Measurements from ENCODE around the gene KRT74.
A peak's percentile ranks its signal among the peaks of the same experiment; 100 is the strongest.
"Not testable (repeated sequence)": the region's sequence is repeated elsewhere in the genome, so short reads cannot be mapped to it uniquely, and the experiment has no call there.

Gene KRT74

DNA sequence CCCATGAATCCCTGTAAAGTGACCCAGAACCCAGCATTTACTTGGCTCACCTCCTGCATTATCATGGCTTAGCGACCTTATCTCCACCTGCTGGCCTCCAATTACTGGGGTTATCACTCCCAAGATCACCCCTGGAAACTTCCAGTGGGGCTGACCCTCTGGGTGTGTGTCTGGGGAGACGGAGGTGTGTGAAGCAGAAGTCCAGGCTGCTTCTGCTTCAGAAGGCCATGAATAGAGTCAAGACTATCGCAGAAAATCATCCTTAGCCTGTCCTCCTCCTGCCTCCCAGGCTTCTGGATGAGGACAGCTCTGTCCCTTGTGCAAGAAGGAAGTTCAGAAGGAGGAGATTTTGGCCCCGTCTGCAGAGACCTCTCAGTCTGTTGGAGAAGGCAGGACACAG, 28.0 kb upstream of the KRT74 start:
- DNase-seq = no peak

DNA sequence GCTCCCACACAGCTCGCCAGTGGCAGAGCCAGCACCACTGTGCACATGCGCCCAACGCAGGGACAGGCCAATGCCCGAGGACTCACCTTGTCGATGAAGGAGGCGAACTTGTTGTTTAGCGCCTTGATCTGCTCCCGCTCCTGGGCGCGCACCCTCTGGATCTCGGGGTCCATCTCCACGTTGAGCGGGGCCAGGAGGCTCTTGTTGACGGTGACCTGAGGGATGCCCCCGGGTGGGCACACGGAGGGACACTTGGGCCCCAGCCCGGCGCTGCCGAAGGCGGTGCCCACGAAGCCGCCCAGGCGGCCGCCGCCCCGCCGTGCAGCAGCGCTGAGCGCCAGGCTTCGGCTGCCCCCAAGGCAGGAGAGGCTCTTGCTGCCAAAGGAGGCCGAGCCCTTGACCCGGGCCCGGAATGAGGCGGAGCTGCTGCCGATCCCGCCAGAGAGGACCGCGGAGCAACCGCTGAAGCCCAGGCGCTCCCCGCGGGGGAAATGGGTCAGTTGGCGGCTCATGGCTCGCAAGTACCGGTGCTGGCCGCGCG, 27.4 kb upstream of the KRT74 start, which contains the start of gene KRT72:
KRT72 (minus strand) TSS at position 523 of the 541 bp plus-strand sequence; CDS start at position 512, 11 bp downstream.
- DNase-seq = no peak

DNA sequence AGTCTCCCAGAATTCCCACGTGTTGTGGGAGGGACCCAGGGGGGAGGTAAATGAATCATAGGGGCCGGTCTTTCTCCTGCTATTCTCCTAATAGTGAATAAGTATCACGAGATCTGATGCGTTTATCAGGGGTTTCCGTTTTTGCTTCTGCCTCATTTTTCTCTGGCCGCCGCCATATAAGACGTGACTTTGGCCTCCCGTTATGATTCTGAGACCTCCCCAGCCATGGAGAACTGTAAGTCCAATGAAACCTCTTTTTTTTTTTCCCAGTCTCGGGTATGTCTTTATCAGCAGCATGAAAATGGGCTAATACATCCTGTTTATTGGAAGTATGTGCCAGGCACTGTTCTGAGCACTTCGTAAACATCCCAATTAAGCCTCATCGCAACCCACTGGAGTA, 26.8 kb upstream of the KRT74 start:
- DNase-seq = no peak

DNA sequence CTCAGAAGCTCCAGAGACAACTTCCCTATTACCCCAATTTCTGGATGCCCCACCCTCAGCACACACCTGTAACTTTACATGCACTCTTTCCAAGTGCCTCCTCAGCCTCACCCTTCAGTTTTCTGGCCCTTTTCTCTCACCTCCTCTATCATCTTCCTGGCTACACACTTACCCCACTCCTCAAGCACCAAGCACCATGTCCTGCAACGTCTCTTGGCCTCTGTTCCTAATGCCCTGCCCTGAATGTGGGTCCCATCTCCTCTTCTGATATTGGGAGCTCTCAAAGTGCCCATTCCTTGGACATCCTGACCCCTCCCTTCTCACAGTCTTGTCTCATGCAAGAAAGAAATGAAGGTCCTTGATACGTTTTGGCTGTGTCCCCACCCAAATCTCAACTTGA, 26.4 kb upstream of the KRT74 start:
- no peak for DNase-seq

DNA sequence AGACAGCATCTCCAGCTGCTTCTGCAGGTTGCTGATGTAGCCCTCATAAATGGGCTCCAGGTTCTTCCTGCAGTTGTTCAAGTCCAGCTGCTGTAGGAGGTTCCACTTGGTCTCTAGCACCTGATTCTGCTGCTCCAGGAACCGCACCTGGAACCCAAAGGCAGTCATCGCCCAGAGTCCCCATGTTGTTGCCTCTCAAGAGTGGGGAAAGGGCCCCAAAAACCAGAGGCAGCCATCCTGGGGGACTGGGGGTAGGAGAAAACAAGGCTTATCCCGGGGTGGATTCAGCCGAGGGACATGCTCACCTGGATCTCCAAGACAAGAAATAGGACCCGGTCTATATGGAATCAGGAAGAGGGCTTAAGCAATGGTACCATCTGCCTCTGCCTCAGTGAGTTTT, 25.3 kb upstream of the KRT74 start:
- no peak for DNase-seq

DNA sequence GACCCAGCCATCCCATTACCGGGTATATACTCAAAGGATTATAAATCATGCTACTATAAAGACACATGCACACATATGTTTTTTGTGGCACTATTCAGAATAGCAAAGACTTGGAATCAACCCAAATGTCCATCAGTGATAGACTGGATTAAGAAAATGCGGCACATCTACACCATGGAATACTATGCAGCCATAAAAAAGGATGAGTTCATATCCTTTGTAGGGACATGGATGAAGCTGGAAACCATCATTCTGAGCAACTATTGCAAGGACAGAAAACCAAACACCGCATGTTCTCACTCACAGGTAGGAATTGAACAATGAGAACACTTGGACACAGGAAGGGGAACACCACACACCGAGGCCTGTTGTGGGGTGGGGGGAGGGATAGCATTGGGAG, 20.6 kb upstream of the KRT74 start:
- DNase-seq = not testable (repeated sequence)

DNA sequence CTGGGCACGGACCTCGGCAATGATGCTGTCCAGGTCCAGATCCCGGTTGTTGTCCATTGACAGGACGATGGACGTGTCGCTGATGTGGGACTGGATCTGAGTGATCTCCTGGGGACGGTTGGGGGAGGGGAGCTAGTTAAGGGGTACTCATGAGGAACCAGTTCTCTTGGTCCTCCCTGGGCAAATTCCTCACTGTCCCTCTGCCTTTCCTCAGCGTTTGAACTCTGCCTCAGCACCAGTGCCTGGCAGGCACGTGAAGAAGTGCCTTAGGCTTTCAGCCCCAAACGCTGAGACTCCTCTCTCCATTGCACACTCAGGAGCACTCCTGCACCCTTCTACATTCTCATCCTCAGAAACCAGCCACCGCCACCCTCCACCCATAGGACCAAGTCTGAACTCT, 17.9 kb upstream of the KRT74 start:
- DNase-seq = no peak

DNA sequence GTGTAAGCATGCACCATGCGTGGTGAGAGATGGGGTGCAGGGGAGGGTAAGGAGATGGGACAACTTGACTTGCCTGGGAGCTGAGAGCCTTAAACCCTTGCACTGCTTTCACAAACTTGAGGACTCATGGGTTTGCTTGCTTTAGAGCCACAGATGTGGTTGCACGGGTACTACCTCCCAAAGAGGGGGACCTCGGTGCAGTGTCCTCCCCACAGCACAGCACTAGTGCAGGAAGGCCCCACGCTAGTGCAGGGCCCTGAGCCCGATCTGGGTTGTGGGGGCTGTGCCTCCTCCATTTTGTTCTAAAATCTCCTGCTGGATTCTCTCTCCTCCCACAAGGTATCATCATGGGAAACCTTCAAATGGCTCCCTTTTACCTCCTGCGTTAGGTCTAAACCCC, 16.4 kb upstream of the KRT74 start:
- DNase-seq = no peak

DNA sequence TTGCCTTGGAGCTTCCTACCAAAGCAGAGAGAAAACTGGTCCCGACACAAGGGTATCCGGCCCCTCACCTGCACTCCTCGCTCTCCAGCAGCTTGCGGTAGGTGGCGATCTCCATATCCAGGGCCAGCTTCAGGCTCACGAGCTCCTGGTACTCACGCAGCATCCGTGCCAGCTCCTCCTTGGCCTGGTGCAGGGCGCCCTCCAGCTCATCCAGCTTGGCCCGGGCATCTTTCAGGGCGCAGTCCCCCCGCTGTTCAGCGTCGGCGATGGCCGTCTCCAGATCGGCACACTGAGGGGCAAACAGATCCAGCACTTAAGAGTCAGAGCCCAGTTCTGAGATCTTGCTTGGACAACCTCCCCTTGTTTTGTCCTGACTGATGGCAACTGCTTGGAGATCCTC, 13.9 kb upstream of the KRT74 start:
- DNase-seq = no peak

DNA sequence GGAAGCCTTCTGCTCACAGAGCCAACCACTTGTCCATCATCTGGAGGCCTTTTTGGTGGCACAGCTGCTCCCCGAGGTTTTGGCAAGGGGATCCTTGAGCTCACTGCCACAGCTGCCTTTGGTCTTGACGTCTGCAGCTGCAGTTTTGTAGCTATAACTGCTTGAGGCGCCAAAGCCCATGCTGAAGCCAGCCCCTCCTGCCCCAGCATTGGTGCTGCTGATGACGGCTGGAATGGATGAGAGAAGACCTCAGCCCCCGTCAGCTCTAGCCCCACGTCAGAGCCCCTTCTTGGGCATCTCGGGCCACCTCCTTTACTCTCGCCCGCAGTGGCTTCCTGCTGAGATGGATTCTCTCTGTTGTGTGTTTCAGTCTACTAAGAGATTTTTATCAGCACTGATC, 12.3 kb upstream of the KRT74 start:
- no peak for DNase-seq

DNA sequence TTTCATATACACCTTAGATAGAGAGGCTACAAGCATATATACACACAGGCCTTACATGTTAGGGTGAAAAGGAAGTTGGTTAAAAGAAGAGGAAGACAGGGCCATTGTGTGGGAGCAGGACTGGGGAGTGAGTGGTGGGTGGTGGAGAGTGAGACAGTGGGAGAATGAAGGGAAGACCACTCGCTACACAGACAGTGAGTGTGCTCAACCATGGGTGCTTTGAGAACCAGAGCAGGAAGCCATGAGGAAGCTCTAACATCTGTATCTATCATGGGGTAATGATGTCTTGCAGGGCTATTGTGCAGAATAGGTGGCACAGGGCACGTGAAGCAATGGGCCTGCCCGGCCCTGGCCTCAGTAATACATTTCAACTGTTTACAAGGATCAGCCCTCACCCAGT, 11.4 kb upstream of the KRT74 start:
- no peak for DNase-seq

DNA sequence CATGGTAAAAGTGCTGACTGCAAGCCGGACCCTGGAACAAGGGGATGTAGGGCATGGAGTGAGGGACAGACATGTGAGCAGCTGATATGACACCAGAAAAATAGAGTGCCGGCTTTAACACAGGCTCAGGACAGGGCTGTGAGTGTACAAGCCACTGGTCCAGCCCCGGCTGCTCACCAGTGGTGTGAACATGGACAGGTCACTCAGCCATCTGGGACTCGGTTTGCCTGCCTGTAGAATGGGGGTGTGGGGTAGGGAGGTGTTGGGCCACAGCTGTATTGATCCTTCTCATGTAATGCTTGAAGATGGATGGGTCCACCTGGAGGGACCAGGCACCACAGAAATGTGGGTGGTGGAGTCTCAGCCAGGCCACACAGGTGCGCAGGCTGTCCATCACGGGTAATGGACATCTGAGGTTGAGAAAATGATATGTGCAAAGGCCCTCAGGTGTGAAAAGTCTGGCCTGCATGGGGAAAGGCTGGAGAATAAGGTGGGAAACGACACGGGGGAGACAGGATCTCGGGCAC, 10.6 kb upstream of the KRT74 start:
- no peak for DNase-seq

DNA sequence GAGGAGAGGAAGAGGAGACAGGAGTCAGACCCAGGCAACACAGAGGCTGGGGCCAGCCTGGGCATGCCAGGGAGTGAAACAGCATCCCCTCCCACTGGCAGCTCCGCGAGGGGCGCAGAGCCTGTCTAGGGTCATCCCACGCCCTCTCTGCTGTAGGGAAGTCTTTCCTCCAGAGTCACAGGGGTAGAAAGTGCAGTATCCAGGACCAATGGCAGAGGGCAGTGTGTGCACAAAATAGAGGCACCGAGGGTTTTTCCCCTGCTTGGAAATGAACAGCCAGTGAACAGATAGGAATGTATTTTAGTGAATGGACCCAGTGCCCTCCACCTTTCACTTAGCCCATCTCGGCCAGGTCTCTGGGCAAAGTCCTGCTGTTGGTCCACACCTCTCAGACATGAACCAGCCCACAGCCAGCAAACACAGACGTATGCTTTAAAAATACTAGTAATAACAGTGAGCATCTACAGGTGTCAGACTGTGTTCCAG, 9.4 kb upstream of the KRT74 start:
- DNase-seq = peak; percentile 64 to 92 (median 80)

DNA sequence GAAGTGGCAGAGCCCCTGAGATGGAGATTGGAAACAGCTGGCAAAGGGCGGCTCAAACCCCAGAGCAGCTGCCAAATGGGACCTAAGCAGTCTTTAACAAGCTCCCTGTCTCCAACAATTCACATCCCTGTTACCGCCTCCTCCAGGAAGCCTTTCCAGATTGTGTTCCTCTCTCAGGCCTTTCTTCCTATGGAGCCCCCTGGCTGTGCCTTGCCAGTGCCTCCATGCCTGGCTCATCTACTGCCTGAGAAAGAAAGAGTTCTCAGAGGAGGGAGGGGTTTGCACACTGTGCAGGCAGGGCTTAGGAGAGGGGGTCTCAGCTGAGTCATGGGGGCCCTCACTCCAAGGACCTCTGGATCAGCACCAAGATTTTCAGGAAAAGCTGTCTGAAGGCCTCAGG, 8.8 kb upstream of the KRT74 start:
- DNase-seq = no peak

DNA sequence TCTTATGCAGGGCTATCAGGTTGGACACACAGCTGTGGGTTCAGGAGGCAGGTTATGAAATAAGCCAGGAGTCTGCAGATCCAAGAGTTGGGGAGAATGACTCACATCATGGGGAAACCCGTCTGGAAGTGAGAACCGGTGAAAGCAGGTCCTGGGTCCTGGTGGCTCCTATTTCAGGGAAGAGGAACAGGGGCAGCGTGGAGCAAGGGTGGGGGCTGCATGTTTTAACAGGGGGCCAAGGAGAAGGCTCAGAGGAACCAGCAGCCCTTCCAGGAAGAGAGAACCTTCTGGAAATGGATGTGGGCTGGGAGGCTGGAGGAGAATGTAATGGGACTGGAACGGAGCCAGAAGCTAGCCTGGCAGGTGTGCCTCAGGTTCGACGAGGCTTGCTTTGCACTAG, 7.8 kb upstream of the KRT74 start:
- DNase-seq = peak in 2 of 3 experiments; percentile 20 to 29

DNA sequence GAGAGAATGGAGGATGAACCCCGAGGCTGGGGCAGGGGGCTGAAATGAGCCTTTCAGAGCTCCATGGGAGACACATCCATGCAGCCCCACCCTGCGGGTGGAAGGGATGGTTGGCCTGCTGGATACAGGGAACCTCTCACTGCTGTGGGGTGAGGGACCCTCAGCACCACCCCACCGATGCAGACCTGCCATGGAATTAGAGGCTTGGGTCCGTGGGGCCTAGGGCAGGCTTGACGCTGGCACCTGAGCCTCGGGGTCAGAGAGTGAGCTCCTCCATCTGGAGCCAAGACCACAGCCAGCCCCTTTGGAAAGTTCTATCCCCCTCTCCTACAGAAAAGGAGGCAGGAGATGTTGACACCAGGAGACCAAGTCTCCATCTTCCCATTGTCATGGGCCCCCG, 7.4 kb upstream of the KRT74 start:
- DNase-seq = no peak

DNA sequence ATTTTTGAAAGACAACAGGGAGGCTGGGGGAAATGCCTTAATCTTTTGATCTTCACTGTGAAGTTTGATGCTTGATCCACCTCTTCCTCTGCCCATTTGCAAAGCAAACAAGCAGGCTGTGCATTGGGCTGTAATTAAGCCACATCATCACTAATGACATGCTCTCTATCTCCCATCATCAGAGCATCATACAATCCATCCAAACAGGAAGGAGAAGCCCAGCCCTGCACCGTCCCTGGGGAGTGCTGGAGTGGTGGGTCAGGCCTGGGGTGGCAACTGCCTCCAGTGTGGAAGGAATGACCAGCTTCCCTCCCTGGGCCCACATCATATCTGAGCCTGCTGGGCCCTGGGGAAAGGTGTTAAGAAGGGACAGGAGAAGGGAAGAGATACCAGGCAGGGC, 6.9 kb upstream of the KRT74 start:
- peak in 2 of 3 experiments; percentile 58 to 83 for DNase-seq

DNA sequence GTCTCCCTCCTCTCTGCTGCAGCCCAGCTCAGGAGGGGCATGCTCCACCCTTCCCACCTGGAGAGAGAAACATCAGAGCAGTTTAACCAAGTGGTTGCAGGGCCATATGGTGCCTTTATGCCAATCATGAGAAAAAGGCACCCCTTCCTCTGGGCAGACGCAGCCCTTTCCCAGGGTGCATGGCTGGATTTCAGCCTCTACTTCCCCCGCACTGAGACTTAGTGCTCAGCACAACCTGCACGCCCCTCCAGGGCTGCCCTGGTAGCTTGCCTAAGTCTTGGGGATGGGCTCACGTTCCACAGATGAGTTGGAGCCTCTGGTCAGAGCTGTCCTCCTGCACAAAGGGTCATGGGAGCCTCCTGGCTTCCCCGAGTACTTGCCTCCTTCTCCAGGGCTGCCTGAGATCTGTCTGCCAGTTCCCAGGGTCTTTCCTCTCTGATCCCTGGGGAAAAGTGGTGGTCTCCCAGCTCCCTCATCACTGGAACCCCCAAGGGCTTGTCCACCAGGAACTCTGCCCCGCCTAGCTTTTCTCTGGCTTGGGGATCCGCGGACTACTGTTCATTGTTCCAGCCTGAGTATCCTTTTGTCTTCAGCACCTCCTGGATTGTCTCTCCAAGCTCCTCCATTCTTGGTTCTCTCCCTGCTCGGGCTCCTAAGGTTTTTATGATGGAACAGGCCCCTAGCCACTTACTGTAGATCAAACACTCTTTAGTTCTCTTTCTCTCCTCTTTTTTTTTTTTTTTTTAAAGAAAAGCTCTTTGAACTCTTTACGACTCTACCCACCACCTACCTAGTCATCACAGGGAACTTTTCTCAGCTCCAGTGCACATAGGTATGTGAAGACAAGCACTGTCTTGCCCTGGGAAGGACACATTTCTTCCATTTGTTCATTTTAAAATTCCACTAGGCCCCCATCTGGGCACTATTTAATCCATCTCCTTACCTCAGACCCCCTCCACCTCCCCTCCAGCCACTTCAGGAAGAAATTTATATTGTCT, 6.1 kb upstream of the KRT74 start:
- DNase-seq = no peak

DNA sequence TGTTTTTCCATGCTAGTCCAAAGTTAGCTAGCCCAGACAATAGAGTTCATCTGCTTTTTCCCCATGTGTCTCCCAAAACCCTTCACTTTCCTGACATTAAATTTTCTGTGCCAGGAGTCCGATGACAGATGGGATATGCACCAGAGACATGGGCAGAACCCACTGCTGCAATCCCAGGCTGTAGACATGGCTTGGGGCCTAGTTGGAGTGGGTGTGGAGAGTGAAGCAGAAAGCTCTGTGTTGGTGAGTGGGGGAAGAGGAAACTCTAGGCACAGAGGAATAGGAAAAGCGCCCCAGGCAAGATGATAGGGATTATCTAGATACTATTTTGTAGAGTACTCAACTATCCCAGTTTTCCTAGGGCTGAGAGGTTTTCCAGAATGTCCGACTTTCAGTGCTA, 4.8 kb upstream of the KRT74 start:
- DNase-seq = no peak

DNA sequence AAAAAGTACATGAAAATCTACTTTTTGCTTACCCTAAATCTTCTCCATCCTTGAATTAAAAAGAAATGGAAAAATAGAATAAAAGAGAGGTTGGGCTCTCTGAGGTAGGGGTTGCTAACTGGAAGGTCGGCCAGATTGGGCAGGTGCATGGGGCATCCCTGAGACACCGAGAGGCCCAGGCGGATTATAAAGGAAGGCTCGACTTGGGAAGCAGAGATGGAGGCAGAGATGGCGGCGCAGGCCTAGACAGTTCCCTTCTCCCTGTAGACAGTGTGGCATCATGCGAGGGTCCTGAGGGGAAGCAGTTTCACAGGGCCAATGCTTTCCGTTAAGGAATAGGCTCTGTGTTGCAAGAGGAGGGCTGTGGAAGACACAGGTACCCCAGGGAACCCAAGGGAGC, 3.7 kb upstream of the KRT74 start:
- no peak for DNase-seq

DNA sequence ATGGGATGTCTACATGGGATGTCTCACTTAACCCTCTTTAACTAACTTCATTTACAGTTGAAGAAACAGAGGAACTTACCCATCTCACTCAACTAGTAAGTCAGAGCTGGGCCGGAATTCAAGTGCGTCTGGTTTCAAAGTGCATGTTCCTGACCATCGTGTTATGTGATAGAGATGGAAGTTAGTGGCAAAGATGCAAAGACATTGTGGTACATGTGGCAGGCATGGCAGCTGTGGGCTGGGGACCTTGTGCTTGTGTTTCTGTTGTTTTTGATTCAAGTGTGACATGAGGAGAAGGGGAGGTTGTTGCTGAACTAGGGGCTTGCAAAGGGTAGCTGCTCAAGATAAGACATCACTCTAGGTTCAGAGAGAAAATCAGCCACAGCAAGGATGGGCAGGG, 2.3 kb upstream of the KRT74 start:
- no peak for DNase-seq

DNA sequence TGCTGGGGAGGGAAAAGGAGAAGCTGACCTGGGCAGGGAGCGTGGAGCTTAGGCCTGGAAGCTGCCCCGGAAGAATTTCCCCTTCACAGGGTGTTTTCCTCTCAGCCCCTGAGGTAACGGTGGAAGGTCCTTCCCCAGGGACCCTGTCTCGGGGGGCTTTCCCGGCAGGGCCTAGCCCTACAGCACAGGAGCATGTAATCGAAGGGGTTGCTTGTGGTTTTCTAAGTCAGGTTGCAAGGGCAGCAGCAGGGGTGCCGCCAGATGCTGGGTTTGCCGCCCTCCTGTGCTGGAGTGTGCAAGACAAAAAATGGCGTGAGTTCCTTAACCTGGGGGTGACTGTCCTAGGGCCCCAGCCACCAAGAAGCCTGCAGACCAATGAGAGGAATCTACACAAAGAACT, 1.6 kb upstream of the KRT74 start:
- no peak for DNase-seq

DNA sequence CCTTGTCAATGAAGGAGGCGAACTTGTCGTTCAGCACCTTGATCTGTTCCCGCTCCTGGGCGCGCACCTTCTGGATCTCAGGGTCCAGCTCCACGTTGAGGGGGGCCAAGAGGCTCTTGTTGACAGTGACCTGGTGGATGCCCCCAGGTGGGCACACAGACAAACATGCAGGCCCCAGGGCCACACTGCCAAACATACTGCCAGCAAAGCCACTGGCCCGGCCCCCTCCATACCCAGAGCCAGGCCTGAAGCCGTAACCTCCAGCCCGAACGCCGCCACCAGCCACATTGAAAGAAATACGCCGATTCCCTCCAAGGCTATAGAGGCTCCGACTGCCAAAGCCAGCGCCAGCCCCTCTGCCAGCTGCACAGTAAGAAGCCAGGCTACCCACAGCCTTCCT, 337 bp downstream of the KRT74 start:
- DNase-seq = no peak

DNA sequence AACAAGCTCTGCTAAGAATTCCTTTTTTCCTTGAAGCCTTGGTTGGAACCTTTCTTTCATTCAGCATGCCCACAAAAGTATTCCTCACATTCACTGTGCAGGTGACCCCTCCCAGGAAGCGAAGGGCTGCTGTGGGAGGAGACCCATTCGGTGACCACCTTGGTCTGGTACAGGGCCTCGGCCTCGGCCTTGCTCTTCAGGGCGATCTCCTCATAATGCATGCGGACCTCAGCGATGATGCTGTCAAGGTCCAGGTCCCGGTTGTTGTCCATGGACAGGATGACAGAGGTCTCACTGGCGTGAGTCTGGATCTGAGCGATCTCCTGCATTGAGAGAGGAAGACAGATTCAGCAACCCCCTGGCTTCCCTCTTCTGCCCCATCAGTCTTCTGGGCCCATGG, 3.1 kb downstream of the KRT74 start:
- DNase-seq = no peak

All from NCI-H1417 (cell line).